AG10803 (cell line): Measurements from ENCODE around the gene DUOXA1.

Experiments
- DNase-seq: peaks from one replicate; pipeline ENCODE4 v3.0.0; 2010; ENCODE audit warnings: low read depth
- H3K4me3 ChIP-seq: 2 replicates; pipeline ENCODE4 v1.5.1; 2011; ENCODE audit warnings: mild to moderate bottlenecking, low read length, control low read depth
- CTCF ChIP-seq: conservative IDR thresholded peaks from 2 replicates; pipeline ENCODE4 v1.5.1; 2011; ENCODE audit warnings: mild to moderate bottlenecking, low read length, control low read depth, inconsistent platforms

The DUOXA1 gene

DNA sequence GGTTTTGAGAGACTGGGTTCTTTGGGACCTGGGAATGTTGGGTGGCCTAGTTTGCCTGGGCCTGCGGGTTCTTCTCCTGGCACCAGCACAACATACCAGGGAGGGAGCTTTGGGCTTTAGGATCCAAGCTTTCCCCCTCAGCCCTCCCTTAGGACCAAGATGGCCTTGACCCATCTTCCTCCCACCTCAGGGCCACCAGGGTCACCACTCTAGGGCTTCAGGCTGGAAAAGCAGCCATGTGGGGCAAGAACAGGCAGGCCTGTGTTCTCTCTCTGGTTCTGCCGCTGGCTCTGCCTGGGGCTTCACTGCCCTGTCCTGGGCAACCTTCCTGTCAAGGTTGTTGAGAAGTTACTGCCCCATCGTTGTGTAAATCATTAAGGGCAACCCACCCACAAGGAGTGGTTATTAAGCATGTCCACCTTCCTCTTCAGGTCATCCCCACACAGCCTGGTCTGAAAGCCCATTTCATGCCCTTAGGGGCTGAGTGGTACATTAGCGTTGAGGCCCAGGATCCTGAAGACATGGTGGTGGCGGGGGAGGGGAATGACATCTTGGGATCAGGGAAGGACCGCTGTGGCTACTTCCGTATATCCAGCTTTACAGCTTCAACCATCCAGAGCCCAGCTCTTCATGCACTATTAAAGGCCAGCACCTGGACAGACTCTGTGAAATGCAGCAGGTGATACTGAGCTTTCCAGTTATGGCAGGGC, 767 bp upstream of the DUOXA1 start:
- H3K4me3 ChIP-seq = no peak overlapping the region
- no peak for DNase-seq
- no peak for TF ChIP-seq CTCF

GRCh38 chr15:45128971-45129639, 574 bp downstream of the DUOXA1 start:
- H3K4me3 ChIP-seq = peak overlapping the region; percentile 5; the same call in 1 of the 2 replicates
- DNase-seq = no peak
- no peak for TF ChIP-seq CTCF

- DNase-seq = peak; percentile 29
- peak; percentile 72 for TF ChIP-seq CTCF
Observed at GRCh38 chr15:45126535-45127158, 3.0 kb downstream of the DUOXA1 start.

DNA sequence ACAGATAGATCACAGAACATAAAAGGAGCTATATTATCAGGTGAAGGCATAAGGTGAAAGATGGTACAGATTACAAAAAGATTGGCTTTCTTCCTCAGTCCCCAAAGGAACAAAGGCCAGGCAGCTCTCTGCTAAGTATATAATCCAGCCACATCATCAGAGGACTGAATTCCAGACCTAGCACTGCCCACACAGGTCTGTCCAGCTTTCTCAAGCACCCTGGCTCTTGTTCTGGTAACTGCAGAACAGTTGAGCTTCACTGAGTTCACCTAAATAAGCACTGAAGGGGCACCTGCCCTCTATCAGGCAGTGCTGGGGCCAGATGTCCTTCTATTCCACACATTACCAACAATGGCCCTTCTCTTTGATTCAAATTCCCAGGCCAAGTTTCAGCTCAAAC, 6.3 kb downstream of the DUOXA1 start:
- no peak overlapping the region for H3K4me3 ChIP-seq
- DNase-seq = no peak
- TF ChIP-seq CTCF = no peak

More at GRCh38 chr15:45126535-45127158, 3.0 kb downstream of the DUOXA1 start:
- no peak overlapping the region for H3K4me3 ChIP-seq

GRCh38 chr15:45122719-45123118, 7.0 kb downstream of the DUOXA1 start:
- TF ChIP-seq CTCF = no peak
- DNase-seq = no peak
- H3K4me3 ChIP-seq = no peak overlapping the region

GRCh38 chr15:45121706-45122417, 7.8 kb downstream of the DUOXA1 start:
- peak; percentile 84 for DNase-seq
- no peak for TF ChIP-seq CTCF
- H3K4me3 ChIP-seq = no peak overlapping the region
